Measurements from ENCODE around the gene DOCK2.

- TF ChIP-seq CTCF (IDR thresholded peaks at IDR 0.05) (no peak), POLR2A (IDR thresholded peaks at IDR 0.05) (no peak), EP300 (IDR thresholded peaks at IDR 0.05) (no peak)
Measured at GRCh38 chr5:169736653-169737052, 99.6 kb downstream of the DOCK2 start.
